SHP77 (cell line): ENCODE measurements around the gene C1D.

Experiments used
- DNase-seq, 2 experiments: peaks; one replicate each; lab custom pipeline; 2025; lab: John Stamatoyannopoulos, UW

The C1D gene

DNA sequence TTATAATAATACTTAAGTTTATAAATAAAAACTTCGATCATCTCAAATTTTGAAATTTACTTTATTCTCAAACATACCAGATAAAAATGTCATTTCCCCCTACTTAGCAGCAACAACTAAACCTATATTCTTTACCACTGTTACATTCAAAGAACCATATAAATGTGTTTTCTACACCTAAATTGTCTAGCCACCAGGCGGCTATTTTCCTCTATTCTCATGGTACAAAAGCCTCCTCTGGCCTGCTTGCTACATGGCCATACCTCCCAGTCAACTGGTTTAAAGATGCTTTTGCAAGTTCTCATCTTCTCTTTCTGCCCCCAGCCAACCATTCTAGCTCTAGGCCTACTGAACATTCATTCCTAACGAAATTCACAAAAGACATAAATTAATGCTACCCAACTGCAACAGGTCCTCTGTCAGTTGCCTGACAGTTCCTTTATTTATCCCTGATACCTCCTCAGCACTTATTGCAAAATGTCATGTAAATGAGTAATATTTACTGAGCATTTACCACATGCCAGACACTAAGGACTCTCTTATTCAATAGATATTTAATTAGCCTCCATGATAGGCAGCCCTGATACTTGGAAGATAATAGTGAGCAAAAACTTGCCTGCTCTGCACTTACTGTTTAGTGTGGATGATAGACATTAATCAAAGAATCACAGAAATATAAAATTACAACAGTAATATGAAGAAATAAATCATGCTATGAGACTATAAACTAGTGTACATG is 5.0 kb downstream of the C1D start:
- no peak for DNase-seq

DNA sequence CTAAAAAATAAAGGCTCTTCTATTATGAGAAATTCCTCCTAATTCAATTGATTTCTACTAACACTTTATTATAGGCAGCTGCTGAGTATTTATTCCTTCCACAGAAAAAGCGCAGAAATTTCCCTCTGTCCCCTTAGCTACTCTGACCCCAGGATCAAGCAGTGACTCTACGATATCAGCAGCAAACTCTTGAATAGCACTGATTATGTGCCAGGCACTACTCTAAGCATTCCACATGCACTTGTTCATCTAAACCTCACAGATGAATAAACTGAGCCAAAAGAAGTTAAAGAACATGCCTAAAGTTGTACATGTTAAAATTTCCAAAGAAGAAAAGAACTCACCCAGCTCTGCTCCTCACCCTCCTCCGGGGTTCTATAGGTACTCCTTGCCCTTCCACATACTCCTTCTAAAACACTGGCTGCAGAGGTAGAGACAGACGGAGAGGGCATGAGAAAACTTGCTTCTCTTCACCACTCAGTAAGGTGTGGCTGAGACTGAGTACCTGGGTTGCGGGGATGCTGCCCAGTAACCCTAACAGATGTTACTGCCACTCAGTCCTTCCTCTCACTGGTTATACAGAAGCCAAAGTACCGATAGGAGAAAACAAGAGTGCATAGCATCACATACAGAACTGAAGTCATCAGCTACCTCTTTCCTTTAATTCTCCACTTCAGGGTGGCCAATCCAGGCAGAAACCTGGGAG is 9.9 kb downstream of the C1D start:
- no peak for DNase-seq

DNA sequence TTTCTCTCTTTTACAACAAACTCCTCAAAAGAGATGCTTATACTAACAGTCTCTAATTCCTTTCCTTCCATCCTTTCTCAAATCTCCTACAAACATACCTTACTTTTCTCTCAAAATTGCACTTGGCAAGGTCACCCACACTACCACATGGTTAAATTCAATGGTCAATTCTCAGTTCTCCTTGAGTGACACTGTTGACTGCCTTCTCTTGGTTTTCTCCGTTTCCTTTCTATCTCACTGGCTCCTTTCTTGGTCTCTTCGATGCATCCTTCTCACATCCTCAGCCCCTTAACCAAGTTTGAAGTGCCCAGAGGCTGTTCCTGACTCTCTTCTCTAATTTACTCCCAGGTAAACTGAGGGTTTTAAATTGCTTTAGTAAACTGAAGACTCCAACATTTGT is 12.5 kb downstream of the C1D start:
- DNase-seq = no peak

DNA sequence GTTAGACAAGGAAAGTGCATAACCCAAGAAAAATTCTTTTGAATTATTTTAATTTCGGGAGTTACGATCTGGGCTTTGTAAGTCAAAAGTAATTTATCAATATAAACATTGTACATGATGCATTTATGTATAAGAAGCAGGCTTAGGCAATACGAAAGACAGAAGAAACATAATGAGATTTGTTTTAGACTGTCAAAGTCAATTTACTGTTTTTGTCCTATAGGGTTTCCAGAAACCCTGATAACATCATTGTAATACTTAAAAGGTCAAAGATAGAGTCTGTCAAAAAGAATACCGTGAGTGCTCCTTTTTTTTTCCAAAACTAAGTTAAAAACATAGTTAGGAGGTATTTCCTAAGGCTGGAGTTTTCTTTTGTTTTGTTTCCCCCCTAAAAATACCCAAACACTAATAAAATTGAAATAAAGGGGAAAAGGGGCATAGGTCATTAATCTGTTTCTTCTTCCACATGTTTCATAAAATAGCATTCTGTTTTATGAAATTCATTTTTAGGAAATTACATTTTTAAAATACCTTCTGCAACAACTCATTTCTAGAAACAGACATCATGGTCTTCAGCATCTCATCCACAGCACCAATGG is 16.1 kb downstream of the C1D start:
- no peak for DNase-seq

DNA sequence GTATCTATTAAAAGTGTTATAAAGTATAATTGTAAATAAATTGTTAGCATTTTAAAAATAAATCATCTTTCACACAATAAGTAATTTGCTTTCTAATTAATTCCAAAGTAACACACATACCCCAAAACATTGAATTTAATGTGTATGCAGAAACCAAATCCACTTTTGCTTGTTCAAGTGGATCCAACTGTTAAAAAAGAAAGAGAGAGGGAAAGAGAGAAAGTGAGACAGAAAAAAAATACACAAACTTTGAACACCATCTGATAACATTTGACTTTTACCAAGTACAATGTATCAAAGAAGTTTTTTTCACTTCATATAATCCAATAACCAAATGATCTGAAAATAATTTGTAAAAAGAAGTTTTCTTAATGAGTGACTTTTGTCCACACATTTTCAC is 16.6 kb downstream of the C1D start:
- DNase-seq = no peak

DNA sequence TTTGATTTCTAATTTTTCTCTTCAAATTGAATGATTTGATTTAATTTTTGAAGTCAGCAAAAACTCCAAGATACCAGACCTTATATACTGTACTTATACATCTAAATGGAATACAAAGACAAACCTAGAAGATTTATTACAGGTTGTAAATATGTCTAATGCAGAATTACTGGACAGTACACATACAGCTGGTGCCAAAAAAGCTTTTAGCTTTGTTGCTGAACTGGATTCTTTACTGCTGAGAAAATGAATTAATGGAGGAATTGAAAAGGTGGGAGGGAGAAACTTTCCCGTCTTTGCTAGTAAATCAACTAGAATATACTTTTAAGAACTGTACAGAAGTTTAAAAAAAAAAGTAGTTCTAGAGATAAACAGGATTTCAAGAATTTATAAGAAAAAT is 17.5 kb downstream of the C1D start:
- DNase-seq = no peak

DNA sequence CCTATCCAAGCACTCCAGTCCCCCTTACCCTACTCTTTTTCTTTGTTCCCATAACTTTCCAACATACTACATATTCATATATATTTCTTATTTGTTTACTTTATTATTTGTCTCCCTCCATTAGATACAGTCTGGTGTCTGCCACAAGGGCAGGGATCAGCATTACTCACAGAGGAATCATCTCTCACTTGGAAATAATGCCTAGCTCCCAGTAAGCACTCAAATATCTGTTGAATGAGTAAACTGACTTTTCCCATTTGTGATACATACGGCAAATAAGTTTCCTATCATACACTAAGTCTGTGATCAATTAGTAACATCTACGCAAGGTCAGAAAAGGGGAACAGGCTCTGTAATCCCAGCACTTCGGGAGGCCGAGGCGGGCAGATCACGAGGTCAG is 18.7 kb downstream of the C1D start:
- no peak for DNase-seq

DNA sequence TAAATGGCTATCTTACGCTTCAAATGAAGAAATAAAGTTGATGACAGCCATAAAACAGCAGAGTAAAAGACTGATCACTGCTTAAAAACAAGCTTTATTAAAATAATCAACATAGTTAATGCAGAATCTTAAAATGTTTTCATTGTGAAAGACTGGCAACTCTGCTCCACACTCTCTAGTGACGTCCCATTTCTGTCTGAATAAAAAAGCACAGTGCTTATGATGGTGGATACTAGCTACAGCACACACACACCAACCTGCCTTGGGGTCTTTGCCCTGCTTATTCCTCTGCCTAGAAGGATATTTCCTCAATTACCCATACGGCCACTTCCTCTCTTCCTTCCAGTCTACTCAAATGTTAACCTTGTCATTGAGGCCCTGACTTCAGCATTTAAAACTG is 19.1 kb downstream of the C1D start:
- DNase-seq = no peak

DNA sequence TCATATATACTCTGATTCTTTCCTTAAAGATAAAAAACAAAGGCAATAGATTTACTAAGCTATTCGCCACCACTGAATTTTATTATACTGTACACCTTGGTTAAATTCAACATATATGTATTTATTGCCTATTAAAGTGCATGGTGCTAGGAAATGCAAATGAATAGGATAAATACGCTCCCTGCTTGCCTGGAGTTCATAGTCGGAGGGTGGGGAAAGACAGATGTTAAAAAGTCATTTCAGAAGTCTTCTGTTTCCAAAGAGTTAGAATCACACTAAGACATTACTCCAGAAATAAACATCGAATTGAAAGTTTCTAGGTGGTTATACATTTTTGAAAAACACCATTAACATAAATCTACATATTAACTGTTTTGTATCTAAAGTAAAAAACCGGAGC is 19.8 kb downstream of the C1D start:
- no peak for DNase-seq

DNA sequence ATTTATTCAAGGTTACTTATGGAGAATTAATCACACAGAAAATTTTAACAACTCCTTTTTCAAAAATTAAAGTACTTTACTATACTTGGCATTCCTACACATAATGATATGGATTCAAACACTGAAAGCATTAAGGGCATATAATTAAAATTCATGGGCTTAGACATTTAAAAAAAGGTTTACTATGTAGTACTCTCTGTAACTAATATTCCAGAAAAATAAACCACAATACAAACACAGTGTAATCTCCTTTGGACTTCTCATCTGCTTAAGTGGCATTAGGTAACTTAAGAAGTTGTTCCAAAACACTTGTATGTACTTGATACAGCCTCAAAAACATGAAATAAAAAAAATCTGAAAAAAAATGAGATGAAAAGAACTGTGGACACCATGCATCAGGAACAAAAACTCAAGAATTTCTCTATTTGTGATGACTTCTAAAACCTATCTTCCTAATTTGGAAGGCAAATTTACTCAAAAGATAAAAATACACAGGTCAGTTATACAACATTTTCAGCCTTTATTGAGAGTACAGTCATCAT is 21.0 kb downstream of the C1D start:
- no peak for DNase-seq

DNA sequence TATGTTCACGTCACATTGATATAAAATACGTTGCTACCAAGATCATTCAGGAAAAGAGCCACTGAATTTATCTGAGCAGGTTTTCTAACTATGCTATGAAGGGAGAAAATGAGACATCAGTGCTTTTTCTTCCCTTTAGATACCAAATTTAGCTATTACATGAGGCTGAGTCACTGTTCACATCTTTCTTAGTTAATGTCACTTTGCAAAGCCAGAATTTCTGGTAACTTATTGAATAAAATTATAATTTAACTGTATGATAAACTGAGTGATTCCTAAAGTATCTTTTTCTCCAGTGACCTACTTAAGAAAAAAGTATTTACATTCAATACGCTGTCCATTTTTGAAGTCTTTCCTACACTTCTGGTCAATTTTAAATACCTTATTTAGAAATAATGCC is 22.7 kb downstream of the C1D start:
- no peak for DNase-seq

DNA sequence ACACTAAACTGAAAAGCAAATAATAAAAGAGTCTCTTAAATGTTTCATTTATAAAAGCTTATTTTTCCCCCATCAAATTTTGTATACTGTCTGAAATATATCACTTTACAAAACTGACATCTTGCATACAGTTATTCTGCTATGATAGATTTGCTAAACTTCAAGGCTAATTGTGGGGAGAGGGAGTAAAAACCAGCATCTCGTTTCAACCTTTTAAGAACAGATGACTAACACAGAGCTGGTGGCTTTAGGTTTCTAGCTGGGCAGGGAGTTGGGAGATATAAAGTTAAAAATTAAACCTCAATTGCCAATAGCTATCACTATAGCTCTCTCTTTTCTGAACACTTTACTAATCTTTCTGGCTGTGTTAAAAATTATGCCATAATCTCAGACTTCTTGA is 23.5 kb downstream of the C1D start:
- DNase-seq = no peak

DNA sequence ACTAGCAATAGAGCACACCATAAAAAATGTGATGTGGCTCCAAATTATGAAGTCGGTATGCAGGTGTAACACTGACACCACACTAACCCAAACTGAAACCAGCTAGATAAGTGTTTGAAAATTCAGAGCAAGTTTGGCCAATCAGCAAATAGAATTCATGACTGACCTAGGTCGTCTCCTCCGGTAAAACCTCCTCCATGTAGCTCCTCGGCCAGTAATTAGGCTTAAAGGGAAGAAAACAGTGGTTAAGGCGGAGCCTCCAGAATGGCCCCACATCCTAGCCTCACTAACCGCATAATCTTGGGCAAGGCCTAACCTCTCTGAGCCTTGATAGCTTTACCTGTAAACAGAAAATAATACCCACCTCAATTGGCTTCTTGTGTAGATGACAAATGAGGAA is 30.1 kb downstream of the C1D start:
- no peak for DNase-seq

DNA sequence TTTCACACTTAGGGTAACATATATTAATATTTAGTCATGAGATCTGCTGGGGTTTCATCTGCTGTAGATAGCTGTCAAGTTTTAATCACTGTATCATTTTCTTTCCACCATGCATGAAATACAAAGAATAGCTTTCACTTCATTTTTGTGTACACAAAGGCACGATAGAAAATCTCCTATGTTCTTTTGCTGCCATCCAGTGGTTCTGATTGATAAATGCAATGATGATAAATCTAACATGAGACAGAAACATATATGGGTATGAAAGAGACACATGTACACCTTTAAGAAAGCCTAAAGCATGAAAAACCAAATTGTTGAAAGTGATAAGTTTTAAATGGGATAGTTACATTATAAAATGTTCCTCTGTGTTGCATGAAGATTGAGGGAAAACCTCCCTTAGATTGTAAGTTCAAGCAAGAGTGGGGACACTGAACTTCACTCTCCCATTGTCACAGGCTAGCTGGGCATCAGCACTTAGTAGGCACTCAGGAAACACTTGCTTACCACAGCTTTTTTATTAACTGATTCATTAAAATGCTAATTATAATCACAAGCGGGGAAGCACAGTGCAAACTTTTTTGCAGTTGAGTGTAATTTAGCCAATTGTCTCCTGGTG is 31.2 kb downstream of the C1D start:
- DNase-seq = peak; percentile 29 to 37

DNA sequence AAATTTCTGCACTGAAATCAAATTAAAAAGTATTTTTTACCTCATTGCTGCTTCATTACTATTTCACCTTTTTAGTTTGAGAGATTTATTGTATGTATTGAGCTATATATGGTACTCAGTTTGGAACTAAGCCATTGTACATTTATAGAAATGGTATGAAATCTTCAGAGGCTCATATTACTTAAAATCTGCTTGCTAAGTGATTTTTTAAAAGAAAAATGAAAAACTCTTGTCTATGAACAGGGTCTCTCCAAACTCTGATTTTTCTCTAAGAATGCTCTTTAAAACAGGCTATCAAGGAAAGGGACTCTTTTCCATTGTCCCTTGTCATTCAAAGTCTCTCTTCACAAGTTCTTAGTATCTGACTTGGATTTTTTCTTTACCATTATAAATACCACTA is 31.8 kb downstream of the C1D start:
- DNase-seq = no peak

DNA sequence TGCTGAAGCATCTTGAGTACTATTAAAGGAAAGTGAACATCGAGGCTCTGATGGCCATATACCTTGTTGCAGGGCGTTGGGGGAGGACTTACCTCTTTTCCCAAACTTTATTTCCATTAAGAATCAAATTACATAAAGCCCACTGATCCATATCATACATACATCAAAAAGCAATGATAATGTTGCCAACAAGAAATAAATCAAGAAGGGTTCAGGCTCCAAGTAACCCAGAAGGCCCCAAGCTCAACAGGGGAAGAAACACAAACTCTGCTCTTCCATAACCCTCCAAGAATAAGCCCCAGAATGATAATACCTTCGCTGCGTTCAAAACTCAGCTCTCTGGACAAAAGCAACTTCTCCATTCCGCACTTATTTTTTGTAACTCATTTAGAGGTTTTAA is 32.3 kb downstream of the C1D start:
- no peak for DNase-seq

DNA sequence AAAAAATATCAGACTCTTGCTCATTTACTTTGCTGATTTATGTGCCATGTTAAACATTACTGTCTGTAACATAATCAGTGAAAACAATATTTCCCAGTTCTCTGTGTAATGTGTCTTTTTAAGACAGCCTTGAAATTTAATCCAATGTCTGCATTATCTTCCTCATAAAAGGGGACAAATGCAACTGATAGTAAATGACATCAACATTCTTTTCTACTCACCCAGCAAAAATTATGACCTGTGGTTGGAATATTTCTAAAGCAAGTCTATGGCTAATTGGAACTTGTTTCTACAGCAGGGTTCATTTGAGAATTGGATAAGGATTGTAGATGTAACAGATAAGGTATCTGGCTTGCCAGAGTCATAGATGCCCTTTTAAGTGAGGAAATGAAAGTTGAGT is 34.8 kb downstream of the C1D start:
- no peak for DNase-seq

DNA sequence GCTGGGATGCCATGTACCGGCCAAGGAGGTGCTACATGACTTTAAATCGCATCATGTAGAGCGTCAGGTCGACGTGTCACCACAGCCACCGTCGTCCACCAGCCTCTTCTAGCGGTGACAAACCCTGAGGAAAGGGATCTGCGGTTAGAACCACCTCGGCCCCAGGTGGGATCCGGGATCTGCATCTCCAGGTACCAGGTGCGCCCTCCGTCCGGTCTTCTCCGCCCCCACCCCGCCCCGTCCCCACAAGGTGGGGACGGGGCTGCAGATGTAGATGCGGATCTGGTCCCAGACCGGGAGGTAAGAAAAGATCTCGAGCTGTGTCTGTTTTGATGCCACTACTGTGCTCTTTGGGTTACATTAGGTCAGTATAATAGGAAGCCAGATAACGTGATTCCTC is 38.4 kb downstream of the C1D start:
- DNase-seq = no peak

DNA sequence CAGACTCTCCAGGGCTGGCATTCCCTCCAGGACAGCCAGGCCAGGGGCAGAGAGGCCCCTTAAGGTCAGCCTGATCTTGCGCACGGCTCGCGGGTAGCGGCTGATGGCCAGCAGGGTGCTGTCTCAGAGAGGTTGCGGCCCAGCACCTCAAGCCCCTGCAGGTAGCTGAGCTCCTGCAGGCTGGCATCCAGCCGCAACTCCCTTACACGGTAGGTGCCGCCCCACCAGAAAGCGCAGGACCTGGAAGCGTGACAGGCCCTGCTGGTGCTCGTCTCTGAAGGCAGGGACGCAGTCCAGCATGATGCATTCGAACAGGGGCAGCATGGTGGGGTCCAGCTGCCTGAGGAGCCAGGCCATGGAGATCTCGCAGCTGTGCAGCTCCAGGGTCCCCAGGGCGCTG is 38.9 kb downstream of the C1D start:
- no peak for DNase-seq

DNA sequence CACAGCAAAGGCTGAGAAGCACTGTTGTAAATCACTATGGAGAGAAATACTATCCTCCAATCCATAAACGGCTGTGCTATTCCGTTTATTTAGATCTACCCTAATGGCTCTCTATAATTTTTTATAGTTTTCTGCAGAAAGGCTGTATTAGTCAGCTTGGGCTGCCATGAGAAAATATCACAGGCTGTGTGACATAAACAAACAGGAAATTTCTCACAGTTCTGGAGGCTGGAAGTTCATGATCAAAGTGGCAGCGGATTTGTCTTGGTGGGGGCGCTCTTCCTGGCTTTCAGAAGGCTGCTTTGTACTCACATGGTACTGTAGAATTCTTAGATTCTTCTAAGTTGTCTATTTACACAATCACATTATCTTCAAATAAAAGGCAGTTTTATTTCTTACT is 44.1 kb downstream of the C1D start:
- no peak for DNase-seq

DNA sequence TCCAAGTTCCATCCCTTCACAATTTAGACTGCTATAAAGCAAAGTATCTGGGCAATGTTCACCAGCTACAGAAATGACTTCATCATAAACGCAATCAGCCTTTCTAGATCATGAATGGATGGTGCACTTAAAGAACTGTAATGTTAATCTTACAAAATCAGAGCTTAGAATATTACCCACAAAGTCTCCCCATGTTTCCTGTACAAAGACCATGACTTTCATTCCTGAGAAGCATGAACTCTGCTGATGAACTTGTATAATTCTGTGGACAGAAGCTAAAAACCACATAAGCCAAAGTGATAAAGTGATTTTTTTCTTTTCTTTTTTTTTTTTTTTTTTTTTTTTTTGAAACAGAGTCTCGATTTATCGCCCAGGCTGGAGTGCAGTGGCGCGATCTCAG is 53.3 kb downstream of the C1D start:
- no peak for DNase-seq

DNA sequence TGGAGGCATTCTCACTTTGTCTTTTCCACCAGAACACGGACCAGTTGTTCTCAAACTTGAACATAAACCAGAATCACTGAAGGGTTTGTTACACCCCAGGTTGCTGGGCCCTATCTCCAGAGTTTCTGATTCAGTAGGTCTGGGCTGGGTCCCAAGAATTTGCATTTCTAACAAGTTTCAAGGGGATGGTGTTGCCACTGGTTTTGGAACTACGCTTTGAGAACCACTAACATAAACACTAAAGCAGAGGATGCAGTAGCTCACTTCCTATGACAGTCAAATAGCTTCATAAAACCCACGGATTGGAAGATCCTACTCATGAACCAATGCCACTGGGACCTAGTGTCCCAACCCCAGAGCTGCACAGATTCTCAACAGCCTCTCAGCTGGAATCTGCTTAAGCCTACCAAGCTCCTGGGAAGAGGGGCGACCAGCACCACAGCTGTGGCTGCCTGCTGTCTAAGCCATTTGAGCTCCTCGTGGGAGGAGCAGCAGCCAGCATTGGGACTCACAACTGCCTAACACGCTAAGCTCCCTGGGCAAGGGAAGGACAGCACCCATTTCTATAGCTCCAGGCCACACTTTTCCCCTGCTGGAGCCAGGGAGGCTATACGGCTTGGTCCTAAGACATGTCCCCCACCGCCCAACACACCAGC is 62.5 kb downstream of the C1D start:
- DNase-seq = no peak
